ENCODE measurements around the gene SEPTIN3. TPM values are rescaled to one million over a fixed set of nuclear protein-coding genes. Genes with fewer than 3 reads are reported as not detected.

SEPTIN3 gene
- total RNA-seq, 1 donor from 2014 or later = 12.8 TPM

DNA sequence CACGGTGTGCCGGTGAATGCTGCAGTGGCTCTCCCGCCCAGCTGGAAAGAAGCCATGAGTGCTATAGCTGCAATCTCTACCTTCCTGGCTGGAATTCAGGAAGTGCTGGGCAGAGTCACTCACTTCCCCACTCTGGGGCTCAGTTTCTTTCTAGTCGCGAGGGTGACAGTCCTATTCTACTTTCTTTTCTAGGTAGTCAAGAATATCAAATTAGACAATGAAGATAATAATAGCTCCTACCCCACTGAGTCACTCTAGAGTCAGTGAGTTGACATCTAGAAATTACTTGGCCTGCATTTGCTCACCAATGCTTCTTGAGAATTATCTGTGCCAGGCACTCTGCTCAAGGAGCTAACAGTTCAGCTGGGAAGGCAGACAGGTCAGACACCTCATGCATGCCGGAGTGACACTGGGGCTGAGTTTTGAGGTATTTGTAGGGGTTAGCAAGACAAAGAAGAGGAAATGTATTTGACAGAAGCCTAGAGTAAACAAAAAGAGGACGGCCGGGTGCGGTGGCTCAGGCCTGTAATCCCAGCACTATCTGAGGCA is 25.5 kb upstream of the SEPTIN3 start:
- Mint-ChIP-seq H3K36me3 (peaks cover 25% of the 10 kb centered on the region), H3K4me1 (peaks cover 34% of the 10 kb centered on the region), H3K27me3 (ENCODE audit: insufficient read depth, low read depth) (no peaks in the 10 kb centered on the region), H3K9me3 (no peaks in the 10 kb centered on the region), H3K4me3 (peak overlapping the region; percentile 50), H3K27ac (no peak overlapping the region)
- Histone ChIP-seq H3K79me2 (ENCODE audit: low read depth) (peaks cover 20% of the 10 kb centered on the region), H4K20me1 (ENCODE audit: low read depth) (peaks cover 15% of the 10 kb centered on the region), H3K9ac (no peak overlapping the region), H3F3A (ENCODE audit: low read depth) (peaks cover 43% of the 10 kb centered on the region), H3K36me3 (no peaks in the 10 kb centered on the region), H3K4me2 (no peak overlapping the region), H3K9me3 (ENCODE audit: low read depth) (no peaks in the 10 kb centered on the region), H2AFZ (replicated peaks) (no peak overlapping the region), H3K27ac (no peak overlapping the region), H3K27me3 (no peaks in the 10 kb centered on the region), H3K4me3 (no peak overlapping the region), H3K4me1 (peaks cover 13% of the 10 kb centered on the region)
- no peak for TF ChIP-seq EZH2phosphoT487 (IDR thresholded peaks at IDR 0.05)
- DNase-seq (ENCODE audit: low spot score) = no peak

DNA sequence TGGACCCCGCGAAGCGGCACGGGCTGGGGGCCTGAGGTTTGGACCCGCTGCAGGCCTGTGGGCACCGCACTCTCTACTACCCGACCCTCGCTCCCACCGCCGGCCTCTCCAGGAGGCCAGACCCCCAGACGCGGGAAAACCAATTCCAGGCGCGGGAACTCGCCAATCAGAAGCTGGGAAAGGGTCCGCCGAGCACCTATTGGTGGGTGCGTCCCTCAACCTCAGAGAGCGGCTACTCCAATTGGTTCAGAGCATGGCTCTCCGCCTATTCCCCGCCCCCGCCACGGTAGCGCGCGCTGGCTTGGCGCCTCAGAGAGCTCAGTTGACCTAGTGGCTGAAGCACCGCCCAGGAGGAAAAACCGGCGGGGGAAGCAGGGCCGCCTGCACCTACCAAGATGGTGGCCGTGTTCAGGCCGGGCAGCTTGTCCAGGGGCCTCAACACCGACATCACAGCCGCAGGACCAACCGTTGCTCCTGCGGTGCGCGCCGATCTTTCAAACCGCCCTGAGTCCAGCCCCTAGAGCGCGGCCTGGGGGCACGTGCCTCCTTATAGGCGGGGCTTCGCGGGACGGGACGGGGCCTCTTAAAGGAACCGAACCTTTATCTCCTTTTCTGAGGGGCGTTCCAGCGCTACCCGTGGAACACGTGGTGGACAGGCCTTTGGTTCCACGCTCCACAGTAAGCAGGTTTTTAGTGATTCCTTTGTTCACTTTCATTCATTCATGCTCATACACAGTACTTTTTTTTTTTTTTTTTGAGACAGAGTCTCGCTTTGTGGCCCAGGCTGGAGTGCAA is 22.4 kb upstream of the SEPTIN3 start, which contains the start of gene CENPM:
TSS of gene CENPM (minus strand) at position 524 of the 795 bp plus-strand sequence. CDS start at position 448, 76 bp downstream.
- peak; percentile 97 for DNase-seq (ENCODE audit: low spot score)
- Histone ChIP-seq H3K9me3 (ENCODE audit: low read depth) (no peaks in the 10 kb centered on the region), H4K20me1 (ENCODE audit: low read depth) (peaks cover 2% of the 10 kb centered on the region), H3K4me2 (peak within 1 kb of the TSS; percentile 73), H3K27ac (no peak within 1 kb of the TSS), H3K36me3 (no peaks in the 10 kb centered on the region), H3K4me3 (peak within 1 kb of the TSS; percentile 51), H3K9ac (no peak within 1 kb of the TSS), H3K4me1 (peaks cover 25% of the 10 kb centered on the region), H3K79me2 (ENCODE audit: low read depth) (peaks cover 15% of the 10 kb centered on the region), H3F3A (ENCODE audit: low read depth) (peaks cover 32% of the 10 kb centered on the region), H3K27me3 (no peaks in the 10 kb centered on the region), H2AFZ (replicated peaks) (peak within 1 kb of the TSS; percentile 83)
- no peaks in the 10 kb centered on the region for H3K9me3 Mint-ChIP-seq
- H3K4me1 Mint-ChIP-seq = peaks cover 49% of the 10 kb centered on the region
- peaks cover 15% of the 10 kb centered on the region for H3K36me3 Mint-ChIP-seq
- no peaks in the 10 kb centered on the region for H3K27me3 Mint-ChIP-seq (ENCODE audit: insufficient read depth, low read depth)
- H3K27ac Mint-ChIP-seq = peak within 1 kb of the TSS; percentile 69
- TF ChIP-seq EZH2 (IDR thresholded peaks at IDR 0.05) (peak; percentile 65), EZH2phosphoT487 (IDR thresholded peaks at IDR 0.05) (peak; percentile 11)
- TF ChIP-seq, protein P1, sequence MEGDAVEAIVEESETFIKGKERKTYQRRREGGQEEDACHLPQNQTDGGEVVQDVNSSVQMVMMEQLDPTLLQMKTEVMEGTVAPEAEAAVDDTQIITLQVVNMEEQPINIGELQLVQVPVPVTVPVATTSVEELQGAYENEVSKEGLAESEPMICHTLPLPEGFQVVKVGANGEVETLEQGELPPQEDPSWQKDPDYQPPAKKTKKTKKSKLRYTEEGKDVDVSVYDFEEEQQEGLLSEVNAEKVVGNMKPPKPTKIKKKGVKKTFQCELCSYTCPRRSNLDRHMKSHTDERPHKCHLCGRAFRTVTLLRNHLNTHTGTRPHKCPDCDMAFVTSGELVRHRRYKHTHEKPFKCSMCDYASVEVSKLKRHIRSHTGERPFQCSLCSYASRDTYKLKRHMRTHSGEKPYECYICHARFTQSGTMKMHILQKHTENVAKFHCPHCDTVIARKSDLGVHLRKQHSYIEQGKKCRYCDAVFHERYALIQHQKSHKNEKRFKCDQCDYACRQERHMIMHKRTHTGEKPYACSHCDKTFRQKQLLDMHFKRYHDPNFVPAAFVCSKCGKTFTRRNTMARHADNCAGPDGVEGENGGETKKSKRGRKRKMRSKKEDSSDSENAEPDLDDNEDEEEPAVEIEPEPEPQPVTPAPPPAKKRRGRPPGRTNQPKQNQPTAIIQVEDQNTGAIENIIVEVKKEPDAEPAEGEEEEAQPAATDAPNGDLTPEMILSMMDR (IDR thresholded peaks at IDR 0.05) = peak; percentile 0
- H3K4me3 Mint-ChIP-seq = peak within 1 kb of the TSS; percentile 89

DNA sequence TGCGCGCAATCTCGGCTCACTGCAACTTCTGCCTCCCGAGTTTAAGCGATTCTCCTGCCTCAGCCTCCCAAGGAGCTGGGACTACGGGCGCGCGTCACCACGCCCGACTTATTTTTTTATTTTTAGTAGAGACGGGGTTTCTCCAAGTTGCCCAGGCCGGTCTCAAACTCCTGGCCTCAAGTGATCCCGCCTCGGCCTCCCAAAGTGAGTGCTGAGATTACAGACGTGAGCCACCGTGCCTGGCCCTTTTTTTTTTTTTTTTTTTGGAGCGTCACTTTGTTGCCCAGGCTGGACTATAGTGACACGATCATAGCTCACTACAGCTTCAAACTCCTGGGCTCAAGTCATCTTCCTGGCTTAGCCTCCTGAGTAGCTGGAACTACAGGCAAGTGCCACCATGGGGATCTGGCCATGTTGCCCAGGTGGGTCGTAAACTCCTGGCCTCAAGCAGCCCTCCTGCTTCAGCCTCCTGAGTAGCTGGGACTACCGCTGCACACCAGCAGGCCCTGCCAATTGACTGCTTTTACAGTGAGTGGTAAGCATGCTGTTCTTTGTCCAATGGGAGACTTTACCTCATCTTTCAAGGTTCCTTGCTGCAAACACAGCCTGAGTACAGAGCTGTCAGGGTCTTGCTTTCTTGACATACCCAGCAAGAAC is 21.7 kb upstream of the SEPTIN3 start:
- DNase-seq (ENCODE audit: low spot score) = no peak
- Mint-ChIP-seq H3K4me3 (peak overlapping the region; percentile 89), H3K4me1 (peaks cover 56% of the 10 kb centered on the region), H3K27me3 (ENCODE audit: insufficient read depth, low read depth) (no peaks in the 10 kb centered on the region), H3K9me3 (no peaks in the 10 kb centered on the region), H3K27ac (peak overlapping the region; percentile 37), H3K36me3 (peaks cover 13% of the 10 kb centered on the region)
- Histone ChIP-seq H3K27ac (no peak overlapping the region), H3K36me3 (no peaks in the 10 kb centered on the region), H3K4me1 (peaks cover 25% of the 10 kb centered on the region), H3K4me3 (peak overlapping the region; percentile 51), H3K79me2 (ENCODE audit: low read depth) (peaks cover 15% of the 10 kb centered on the region), H4K20me1 (ENCODE audit: low read depth) (no peaks in the 10 kb centered on the region), H3K4me2 (peak overlapping the region; percentile 73), H2AFZ (replicated peaks) (peak overlapping the region; percentile 83), H3F3A (ENCODE audit: low read depth) (peaks cover 28% of the 10 kb centered on the region), H3K9ac (no peak overlapping the region), H3K27me3 (no peaks in the 10 kb centered on the region), H3K9me3 (ENCODE audit: low read depth) (no peaks in the 10 kb centered on the region)
- TF ChIP-seq, protein P1 (IDR thresholded peaks at IDR 0.05) = no peak
- TF ChIP-seq EZH2phosphoT487 (IDR thresholded peaks at IDR 0.05) (no peak), EZH2 (IDR thresholded peaks at IDR 0.05) (no peak)

Measured in neural progenitor cell (in vitro differentiated cells).